ENCODE data around the gene GALNS. TPM values are rescaled to one million over a fixed set of nuclear protein-coding genes. Genes with fewer than 3 reads are reported as not detected.
"Not testable (repeated sequence)": the region's sequence is repeated elsewhere in the genome, so short reads cannot be mapped to it uniquely, and the experiment has no call there.

GALNS gene
- polyA plus RNA-seq, 4 donors, result 18.5 to 28.2 (median 25.7) TPM

DNA sequence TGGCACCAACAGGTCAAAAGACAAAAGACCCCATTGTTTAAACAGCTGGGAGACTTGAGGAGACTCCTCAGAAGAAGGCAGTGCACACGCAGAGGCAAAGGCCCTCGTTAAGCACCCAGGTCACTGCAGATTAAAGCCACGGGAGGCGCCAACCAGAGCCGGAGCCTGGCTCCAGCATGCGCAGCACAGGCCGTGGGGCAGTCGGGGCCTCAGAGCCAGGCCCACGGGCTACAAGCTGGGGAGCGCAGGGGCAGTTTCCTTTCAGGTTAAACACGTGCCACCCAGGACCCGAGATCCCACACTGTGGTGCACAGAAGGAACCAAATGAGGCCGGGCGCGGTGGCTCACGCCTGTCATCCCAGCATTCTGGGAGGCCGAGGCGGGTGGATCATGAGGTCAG lies 80.9 kb downstream of the GALNS start:
- no peak for DNase-seq (ENCODE audit: low read depth in 4 of 4, low spot score in 2 of 4)

DNA sequence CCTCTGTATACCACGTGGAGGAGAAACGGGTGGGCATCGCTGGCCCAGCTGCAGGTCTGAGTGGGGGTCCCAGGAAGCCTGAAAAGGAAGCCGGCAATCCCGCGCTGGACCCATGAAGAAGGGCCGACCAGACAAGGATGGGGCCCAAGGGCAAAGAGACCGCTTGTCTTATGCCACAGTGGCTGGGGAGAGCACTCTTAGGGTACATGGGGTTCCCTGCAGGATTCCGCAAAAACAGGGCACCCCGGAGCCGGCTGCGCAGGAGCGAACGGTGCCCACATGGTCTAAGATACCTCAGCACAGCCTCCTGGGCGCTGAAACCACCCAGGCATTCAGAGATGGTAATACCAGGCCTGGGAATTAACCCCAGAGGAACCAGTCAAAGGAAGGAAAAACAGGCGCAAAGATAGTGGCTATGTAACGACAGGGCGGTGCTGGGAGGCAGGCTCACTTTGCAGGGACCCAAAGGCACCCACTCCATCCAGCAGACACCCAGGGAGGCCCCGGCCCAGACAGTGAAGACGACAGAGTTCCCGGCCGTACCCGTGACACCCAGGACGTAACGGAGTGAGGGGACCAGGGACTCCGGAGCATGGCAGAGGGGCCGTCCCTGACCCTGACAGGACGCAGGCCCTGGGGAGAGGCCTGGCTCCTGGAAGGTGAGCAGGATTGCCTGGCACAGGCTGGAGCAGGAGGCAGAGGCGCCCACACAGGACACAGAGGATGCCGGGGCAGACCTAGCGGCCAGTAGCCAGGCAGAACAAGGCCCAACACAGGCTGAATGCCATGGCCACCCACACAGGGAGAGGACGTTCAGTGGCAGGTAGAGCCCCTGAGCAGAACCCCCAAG lies 82.0 kb downstream of the GALNS start:
- DNase-seq (ENCODE audit: low read depth in 4 of 4, low spot score in 2 of 4), result no peak

DNA sequence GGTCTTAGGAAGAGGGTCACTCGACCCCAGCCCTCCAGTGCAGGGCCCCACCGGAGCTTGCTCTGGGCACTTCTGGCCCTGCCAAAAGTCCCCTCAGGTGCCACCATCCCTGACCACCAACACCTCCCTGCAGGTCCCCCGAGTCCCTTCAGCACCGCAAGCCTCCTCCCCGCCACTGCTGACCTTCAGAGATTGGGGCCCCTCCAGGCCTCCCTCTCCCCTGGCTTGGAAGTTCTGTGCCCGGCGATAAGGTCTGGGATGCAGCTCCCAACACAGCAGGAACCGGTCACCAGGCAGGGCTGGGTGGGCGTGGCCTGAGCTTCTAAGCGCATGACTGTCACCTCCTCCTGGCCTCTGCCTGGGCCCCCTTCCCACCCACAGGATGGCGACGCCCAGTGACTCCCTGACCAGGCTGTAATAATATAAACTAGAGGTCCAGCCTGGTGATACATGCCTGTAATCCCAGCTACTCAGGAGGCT lies 82.9 kb downstream of the GALNS start:
- no peak for DNase-seq (ENCODE audit: low read depth in 4 of 4, low spot score in 2 of 4)

DNA sequence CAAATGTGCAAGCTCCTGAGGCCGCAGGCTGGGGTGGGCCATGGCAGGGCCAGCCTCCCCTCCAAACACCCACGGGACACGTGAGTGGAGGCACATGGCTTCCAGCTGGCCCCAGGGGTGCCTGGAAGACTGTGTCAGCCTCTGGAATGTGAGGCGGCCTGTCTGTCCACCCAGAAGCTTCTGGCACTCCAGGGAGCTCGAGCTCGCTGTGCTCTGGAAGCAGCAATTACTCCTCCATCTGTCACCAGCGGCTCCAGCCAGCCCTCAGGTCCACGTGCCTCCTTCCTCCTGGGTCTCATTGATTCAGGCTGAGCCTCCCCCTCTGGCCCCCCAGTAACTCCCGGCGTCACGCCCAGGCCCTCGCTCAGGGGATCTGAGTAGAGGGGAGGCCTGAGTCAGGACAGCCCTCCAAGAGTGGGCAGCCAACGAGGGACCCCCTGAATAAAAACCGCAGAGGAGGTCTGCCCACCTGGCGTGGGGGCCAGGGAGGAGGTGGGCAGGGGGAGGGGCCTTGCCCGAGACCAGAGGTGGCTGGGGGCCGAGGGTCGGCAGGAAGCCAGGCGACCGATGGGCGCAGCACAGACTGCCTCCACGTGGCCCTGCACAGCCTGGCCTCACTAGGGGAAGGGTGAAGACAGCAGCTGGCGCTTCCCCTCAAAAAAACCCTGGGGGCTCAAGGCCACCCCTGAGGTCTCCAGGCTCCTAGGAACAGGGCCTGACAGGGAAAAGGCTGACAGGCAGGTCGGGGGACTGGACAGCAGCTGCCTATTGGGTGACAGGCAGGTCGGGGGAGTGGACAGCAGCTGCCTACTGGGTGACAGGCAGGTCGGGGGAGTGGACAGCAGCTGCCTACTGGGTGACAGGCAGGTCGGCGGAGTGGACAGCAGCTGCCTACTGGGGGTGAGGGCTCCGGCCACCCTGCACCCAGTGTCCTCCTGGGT lies 83.6 kb downstream of the GALNS start:
- no peak for DNase-seq (ENCODE audit: low read depth in 4 of 4, low spot score in 2 of 4)

DNA sequence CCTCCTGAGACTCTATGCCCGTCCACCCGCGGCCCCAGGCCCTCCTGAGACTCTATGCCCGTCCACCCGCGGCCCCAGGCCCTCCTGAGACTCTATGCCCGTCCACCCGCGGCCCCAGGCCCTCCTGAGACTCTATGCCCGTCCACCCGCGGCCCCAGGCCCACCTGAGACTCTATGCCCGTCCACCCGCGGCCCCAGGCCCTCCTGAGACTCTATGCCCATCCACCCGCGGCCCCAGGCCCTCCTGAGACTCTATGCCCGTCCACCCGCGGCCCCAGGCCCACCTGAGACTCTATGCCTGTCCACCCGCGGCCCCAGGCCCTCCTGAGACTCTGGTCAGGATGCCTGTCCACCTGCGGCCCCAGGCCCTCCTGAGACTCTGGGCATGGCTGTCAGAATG lies 85.0 kb downstream of the GALNS start:
- DNase-seq (ENCODE audit: low read depth in 4 of 4, low spot score in 2 of 4), result not testable (repeated sequence)

DNA sequence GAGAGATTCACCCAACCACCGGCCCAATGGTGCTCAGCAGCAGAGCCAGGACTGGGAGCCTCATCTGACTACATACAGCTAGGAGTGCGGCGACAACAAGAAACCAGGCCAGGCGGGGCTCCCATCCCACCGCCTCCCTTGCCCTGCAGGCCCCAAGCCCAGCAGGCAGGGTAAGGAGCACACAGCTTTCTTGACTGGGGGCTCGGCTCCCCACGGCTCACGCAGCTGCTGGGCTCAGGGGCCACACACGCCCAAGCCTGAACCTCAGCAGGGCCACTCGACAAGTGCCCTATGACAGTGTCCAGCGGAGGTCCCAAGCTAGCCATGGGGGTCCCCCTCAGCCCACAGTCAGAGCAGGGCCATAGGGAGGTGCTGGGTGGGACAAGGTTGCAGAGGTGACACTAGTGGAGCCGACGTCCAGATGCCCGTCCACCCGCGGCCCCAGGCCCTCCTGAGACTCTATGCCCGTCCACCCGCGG lies 85.4 kb downstream of the GALNS start:
- no peak for DNase-seq (ENCODE audit: low read depth in 4 of 4, low spot score in 2 of 4)

DNA sequence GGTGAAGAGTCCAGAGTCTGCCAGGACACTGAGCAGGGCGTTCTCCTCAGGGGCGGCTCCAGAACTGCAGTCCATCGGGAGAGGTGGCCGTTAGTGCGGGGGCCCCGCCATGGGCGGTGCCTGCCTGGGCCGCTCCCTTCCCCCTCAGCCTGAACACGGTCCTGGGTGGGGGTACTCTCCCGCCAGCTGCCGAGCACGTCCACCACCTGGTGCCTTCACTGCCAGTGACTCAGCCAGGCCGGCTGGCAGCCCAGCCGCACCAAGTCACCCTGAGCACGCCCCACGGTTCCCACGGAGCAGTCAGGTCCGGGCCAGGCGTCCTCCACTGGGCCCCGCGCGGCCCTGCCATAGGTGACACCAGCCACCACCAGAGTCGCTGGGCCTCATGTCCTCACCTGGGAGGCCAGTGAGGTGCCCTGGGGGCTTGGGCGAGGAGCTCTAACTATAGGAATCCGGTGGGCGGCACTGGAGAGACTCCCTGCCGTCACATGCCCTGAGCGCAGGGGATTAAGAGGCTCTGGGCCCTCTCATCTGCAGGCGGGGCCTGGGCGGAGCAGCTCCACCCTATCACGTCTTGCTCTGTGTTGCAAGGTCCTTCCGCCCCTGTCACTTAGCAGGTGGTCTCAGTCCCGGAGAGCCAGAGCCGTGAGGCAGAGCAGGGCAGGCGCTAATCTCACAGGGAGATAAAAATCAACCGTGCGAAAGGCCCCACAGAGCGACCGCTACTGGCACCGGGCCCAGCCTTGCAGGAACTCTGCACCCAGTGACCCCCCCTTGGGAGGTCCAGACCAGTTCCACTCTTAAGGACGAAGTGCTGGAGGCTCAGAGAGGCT lies 86.1 kb downstream of the GALNS start:
- peak in 2 of 4 donors; percentile 47 to 77 for DNase-seq (ENCODE audit: low read depth in 4 of 4, low spot score in 2 of 4)

DNA sequence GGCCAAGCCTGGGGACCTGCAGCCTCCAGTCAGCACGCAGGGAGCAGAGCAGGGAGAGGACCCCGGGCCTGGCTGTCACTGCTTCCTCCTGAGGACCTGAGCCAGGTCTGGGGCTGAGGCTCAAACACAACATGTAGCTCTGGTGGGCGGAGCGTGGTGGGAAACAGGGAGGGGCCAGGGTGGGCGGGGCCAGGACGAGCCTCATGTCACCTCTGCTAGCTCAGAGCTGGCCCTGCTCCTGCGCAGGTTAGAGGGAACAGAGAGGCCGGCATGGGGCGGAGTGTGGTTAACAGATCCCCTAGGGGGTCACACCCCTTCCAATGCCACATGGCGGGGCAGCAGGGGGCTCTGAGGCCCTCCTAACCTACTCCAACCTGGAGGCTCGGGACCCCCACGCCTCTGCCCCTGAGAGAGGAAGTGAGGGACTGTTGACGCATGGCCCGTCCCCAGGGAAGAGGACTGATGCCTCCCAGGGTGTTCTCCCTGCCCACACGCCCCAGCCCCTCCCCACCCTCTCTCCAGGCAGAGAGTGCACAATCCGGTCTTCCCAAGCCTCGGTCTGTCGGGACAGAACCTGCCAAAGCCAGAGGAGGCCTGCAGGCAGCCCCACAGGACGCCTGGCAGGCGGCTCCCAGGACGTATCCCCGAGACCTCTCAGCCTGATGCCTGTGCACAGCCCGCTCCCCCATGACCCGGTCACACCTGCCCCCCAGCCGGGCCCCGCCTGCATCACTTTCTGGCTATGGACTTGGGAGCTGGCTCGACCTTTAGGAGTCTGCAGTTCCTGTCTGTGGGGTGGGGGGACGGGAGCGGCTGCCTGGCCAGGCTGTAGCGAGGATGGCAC lies 86.9 kb downstream of the GALNS start:
- DNase-seq (ENCODE audit: low read depth in 4 of 4, low spot score in 2 of 4), result no peak

DNA sequence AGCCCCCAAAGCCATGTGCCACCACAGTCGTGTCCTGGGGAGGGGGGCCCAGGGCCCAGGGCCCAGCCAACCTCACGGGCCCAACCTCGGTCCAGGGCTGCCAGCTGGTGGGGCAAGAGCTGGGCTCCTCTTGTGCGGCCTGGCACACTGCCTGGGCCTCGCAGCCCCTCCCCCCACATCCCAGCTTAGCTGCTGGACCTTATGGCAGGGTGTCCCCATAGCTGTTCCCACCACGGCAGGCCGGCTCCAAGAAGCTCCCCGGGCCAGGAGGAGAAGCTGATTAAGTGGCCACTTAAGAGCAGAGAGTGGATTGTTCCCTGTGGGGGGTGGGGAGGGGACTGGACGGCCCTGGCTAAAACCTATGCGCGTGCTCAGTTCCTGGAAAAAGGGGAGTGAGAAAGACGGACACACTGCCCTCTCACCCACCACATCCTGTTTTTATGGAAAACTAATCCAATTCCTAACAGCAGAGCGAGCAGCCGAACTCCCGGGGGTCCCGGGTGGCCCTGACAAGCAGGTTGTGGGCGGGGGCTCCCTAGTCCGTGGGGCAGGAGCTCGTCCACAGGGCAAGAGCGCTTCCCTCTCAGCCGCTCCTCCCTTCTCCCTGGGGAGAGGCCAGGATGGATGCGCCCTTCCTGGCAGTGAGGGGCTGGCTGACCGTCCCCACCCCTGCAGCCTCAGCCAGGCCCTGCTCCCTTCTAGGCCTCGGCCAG lies 88.5 kb downstream of the GALNS start:
- DNase-seq (ENCODE audit: low read depth in 4 of 4, low spot score in 2 of 4), result no peak

DNA sequence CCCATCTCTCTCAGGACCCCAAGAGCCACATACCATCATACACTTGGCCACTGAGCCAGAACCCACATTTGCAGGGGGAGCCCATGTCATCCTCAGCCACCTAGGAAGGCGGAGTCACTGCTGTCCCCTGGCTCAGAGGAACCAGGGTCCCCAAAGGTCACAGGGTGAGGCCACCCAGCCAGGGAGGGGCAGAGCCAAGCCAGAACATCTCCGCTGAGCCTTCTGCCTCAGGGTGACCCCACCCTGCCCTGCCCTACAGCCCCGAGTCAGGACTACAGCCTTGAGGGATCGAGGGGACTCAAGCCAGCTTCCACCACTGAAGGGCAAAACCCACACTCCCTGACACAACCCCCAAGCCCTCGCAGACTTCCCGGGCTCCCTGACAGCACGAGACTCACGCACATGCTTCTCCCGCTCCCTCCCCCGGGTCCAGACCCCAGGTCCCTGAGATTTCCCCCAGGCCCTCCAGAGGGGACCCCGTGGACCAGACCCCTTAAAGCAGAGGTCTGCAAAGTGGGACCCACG lies 89.1 kb downstream of the GALNS start:
- no peak for DNase-seq (ENCODE audit: low read depth in 4 of 4, low spot score in 2 of 4)

DNA sequence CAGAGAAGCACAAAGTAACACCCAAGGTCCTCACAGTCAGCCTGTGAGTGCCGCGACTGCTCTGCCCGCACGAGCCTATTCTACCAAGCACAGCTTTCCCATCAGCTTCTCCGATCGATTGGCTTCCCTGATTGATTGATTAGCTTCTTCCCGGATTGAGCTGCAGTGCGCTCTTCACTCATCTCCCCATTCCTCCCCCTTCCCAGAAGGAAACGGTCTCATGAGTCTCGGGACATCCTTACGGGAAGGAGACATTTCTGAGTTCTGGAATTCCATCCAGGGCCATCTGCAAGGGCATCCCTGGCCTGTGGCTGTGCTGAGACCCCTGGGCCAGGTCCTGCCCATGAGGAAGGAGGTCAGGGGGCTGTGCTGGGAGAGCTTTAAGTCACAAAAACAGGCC lies 89.8 kb downstream of the GALNS start:
- DNase-seq (ENCODE audit: low read depth in 4 of 4, low spot score in 2 of 4), result no peak

DNA sequence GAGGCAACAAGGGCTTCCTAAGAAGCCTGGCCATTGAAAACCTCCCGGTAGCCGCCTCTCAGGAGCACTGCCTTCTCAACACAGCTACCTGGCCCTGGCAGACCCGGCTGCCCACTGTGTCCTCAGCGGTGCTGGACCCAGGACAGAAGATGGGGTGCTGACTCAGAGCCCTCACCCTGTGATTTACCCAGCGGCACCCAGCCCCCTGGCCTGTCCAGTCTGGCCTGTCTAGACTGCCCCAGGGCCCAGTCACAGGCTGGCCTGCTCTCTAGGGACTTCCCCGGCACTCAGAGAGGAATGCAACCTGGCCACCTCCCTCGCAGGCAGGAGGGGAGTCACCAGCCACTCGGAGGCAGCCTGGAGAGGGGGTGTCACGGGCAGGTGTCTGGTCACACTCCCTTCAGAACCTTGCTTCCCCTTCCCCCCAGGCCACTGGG lies 91.8 kb downstream of the GALNS start:
- DNase-seq (ENCODE audit: low read depth in 4 of 4, low spot score in 2 of 4), result no peak

DNA sequence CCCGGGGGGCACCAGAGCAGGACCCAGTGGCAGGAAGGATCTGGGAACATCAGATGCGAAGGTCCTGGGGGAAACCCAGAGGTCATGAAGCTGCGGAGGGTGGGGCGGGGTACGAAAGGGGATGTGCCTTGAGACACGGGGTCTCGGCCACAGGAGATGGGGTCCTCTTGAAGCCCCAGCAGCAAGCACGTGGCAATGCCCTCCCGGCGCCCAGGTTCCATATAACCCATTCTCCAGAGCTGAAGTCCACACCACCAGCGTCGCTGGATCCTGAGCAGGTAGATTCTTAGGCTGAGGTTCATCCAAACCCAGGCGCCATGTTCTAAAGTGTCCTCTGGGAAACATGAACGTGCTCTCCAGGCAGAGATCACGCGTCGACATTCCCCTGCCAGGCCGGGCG lies 92.7 kb downstream of the GALNS start:
- DNase-seq (ENCODE audit: low read depth in 4 of 4, low spot score in 2 of 4), result no peak

Other genes with a start within 250 kb of the GALNS start
- gene IL17C, start 218.4 kb downstream of the GALNS start, polyA plus RNA-seq (ENCODE audit: insufficient read length in 4 of 4), result under 1 TPM in 2 of 4 donors, not detected in 2; 0.09 to 0.14 TPM
- 100 to 1,000 TPM in 3 of 4 donors, 10 to 100 TPM in 1; 89.6 to 180 (median 148) TPM for gene CYBA, start 205.9 kb downstream of the GALNS start, polyA plus RNA-seq (ENCODE audit: insufficient read length in 4 of 4)
- 10 to 100 TPM; 24.9 to 41.0 (median 37.7) TPM for gene MVD, start 193.9 kb downstream of the GALNS start, polyA plus RNA-seq (ENCODE audit: insufficient read length in 4 of 4)
- 1 to 10 TPM in 2 of 4 donors, under 1 TPM in 2; 0.32 to 1.3 (median 0.96) TPM for gene SNAI3, start 170.4 kb downstream of the GALNS start, polyA plus RNA-seq (ENCODE audit: insufficient read length in 4 of 4)
- gene RNF166, start 150.5 kb downstream of the GALNS start, polyA plus RNA-seq (ENCODE audit: insufficient read length in 4 of 4), result 10 to 100 TPM; 17.0 to 25.4 (median 19.7) TPM
- 10 to 100 TPM in 3 of 4 donors, 1 to 10 TPM in 1; 9.8 to 17.8 (median 14.4) TPM for gene CTU2, start 150.4 kb downstream of the GALNS start, polyA plus RNA-seq (ENCODE audit: insufficient read length in 4 of 4)
- 10 to 100 TPM; 23.9 to 55.2 (median 44.8) TPM for gene PIEZO1, start 71.7 kb downstream of the GALNS start, polyA plus RNA-seq (ENCODE audit: insufficient read length in 4 of 4)
- 10 to 100 TPM in 3 of 4 donors, 1 to 10 TPM in 1; 9.5 to 26.8 (median 18.8) TPM for gene CDT1, start 53.2 kb downstream of the GALNS start, polyA plus RNA-seq (ENCODE audit: insufficient read length in 4 of 4)
- gene APRT, start 45.0 kb downstream of the GALNS start, polyA plus RNA-seq (ENCODE audit: insufficient read length in 4 of 4), result 100 to 1,000 TPM in 2 of 4 donors, 10 to 100 TPM in 2; 74.9 to 122 (median 104) TPM
- 10 to 100 TPM; 76.5 to 85.0 (median 80.5) TPM for gene TRAPPC2L, start 180 bp upstream of the GALNS start, polyA plus RNA-seq (ENCODE audit: insufficient read length in 4 of 4)
- gene PABPN1L, start 9.7 kb upstream of the GALNS start, polyA plus RNA-seq (ENCODE audit: insufficient read length in 4 of 4), result under 1 TPM in 1 of 4 donors, not detected in 3; 0.11 TPM
- 1 to 10 TPM; 1.8 to 3.6 (median 3.5) TPM for gene CBFA2T3, start 120.3 kb upstream of the GALNS start, polyA plus RNA-seq (ENCODE audit: insufficient read length in 4 of 4)
- 10 to 100 TPM; 27.6 to 37.9 (median 33.5) TPM for gene ACSF3, start 236.9 kb upstream of the GALNS start, polyA plus RNA-seq (ENCODE audit: insufficient read length in 4 of 4)

All from left renal cortex interstitium (tissue), 4 donors.